Measurements from ENCODE around the gene VPREB1.
"Not testable (repeated sequence)": the region's sequence is repeated elsewhere in the genome, so short reads cannot be mapped to it uniquely, and the experiment has no call there.

VPREB1 gene

GRCh38 chr22:22245935-22246525 is 1.4 kb downstream of the VPREB1 start:
- DNase-seq (ENCODE audit: low read depth, low spot score) = no peak

GRCh38 chr22:22246706-22247105 is 2.1 kb downstream of the VPREB1 start:
- no peak for DNase-seq (ENCODE audit: low read depth, low spot score)

GRCh38 chr22:22248878-22249277 is 4.3 kb downstream of the VPREB1 start:
- no peak for DNase-seq (ENCODE audit: low read depth, low spot score)

GRCh38 chr22:22250651-22251050 is 6.1 kb downstream of the VPREB1 start:
- DNase-seq (ENCODE audit: low read depth, low spot score) = not testable (repeated sequence)

DNA sequence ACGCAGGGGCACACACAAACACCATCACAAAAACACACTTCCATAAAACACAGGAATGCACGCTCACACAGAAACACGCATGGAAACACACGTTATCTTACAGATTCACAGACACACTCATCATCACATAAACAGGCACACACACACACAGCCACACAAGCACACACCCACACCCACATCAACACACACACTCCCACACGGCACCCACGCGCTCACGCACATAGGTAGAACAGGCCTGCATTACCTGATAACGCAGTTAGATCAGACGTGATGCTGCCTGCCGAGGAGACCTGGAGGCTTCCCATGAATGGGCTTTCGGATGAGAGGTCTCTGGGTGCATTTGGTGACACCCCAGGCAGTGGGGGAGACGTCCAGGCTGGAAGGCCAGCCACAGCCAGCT is 11.5 kb downstream of the VPREB1 start:
- not testable (repeated sequence) for DNase-seq (ENCODE audit: low read depth, low spot score)

DNA sequence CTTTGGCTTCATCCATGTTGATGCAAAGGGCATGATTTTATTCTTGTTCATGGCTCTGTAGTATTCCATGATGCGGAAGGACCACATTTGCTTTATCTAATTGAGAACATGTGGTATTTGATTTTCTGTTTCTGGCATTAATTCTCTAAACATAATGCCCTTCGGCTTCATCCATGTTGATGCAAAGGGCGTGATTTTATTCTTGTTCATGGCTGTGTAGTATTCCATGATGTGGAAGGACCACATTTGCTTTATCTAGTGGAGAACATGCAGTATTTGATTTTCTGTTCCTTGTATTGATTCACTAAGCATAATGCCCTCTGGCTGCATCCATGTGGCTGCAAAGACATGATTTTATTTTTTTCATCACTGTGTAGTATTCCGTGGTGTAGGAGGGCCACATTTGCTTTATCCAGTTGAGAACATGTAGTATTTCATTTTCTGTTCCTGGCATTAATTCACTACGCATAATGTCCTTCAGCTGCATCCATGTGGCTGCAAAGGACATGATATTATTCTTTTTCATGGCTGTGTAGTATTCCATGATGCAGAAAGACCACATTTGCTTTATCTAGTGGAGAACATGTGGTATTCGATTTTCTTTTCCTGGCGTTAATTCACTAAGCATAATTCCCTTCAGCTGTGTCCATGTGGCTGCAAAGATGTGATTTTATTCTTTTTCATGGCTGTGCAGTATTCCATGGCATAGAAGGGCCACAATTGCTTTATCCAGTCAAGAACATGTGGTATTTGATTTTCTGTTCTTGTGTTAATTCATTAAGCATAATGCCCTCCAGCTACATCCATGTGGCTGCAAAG is 14.2 kb downstream of the VPREB1 start:
- DNase-seq (ENCODE audit: low read depth, low spot score) = not testable (repeated sequence)

DNA sequence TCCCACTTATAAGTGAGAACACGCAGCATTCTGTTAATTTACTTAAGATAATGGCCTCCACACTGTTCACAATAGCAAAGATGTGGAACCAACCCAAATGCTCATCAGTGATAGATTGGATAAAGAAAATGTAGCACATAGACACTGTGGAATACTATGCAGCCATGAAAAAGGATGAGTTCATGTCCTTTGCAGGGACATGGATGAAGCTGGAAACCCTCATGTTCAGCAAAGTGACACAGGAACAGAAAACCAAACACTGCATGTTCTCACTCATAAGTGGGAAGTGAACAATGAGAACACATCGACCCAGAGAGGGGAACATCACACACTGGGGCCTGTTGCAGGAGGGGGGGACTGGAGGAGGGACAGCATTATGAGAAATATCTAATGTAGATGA is 15.6 kb downstream of the VPREB1 start:
- DNase-seq (ENCODE audit: low read depth, low spot score) = not testable (repeated sequence)

DNA sequence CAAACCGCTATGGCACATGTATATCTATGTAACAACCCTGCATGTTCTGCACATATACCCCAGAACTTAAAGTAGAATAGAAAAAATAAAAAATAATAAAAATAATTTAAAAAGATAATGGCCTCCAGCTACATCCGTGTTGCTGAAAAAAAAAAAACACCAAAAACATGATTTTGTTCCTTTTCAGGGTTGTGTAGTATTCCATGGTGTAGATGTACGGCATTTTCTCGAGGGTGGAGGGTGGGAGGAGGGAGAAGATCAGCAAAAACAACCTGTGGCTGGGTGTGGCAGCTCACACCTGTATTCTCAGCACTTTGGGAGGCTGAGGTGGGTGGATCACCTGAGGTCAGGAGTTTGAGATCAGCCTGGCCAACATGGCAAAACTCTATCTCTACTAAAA is 16.0 kb downstream of the VPREB1 start:
- DNase-seq (ENCODE audit: low read depth, low spot score) = not testable (repeated sequence)

DNA sequence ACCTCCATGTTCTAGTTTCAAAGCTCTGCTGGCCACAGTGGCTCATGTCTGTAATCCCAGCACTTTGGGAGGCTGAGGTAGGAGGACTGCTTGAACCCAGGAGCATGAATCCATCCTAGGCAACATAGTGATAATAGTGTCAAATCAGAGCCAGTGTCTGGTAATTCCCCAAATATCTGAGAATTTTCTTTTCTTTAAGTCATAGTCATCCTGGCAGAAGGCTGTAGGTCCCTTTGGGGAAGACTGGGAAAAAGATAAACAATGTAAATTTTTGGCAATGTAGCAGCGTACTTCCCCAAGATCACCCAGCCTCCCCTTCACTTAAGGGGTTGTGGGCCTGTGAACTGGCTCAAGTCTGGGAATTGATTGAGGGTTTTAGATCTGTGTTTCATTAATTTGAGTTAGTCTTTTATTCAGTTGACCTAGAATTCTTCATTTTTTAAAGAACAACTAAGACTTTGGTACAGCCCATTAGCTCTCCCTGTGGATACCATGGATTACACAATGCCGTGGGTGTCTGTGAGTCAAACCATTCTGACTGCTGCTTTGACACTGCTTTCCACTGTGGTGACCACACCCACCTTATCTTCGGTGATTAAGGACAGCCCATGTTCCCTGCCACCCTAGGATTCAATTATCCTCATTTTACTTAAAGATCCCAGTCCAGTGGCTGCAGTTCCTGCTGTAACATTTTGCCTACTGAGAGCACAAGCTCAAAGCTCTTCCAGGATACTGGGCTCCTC is 17.9 kb downstream of the VPREB1 start:
- DNase-seq (ENCODE audit: low read depth, low spot score) = not testable (repeated sequence)

DNA sequence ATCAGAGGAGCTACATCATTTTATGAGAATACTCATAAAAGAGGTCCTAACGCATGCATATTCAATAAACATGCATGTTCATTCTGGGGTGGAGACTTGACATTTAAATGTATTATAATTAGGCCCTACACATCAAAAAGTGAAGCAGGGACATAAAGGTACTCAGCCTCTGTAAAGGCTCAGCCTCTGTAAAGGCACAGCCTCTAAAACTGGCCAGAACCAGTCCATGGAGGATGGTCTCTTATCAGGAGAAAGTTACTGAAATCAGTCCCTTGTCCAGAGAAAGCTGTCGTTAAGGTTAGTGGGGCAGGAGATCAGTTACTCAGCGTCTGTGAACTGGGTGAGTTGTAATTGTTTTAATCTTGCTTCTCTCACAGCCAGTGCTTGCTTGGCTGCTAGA is 19.2 kb downstream of the VPREB1 start:
- DNase-seq (ENCODE audit: low read depth, low spot score) = not testable (repeated sequence)

DNA sequence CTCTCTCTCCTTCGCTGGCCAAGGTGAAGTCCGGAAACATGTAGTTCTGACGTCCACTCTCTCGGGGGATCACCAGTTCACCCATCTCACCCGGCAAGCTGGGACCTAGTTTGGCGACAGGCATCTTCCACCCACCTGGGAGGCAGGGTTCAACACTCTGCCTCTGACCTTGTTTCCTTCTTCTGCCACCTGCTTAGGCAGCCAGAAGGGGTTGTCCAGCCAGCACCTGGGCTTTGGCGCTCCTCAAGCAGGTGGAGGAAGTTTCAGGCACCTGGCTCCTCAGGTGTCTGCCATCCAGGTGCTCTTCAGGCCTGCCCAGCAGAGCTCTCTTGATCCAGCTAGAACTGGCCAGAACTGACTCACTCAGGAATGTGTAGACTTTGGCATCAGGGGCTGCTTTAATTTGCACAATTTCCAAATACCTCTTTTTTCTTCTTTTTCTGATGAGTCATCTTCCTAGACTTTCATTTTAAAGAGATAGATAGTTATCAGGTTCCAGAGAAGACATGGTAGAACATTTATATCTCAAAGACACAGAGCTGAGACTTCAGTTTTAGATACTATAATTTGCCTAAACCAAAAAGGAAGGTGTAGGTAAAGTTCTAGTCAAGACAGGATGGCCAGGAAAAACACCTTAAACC is 25.6 kb downstream of the VPREB1 start:
- not testable (repeated sequence) for DNase-seq (ENCODE audit: low read depth, low spot score)

DNA sequence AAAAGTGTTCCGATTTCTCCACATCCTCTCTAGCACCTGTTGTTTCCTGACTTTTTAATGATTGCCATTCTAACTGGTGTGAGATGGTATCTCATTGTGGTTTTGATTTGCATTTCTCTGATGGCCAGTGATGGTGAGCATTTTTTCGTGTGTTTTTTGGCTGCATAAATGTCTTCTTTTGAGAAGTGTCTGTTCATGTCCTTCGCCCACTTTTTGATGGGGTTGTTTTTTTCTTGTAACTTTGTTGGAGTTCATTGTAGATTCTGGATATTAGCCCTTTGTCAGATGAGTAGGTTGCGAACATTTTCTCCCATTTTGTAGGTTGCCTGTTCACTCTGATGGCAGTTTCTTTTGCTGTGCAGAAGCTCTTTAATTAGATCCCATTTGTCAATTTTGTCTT is 32.8 kb downstream of the VPREB1 start:
- not testable (repeated sequence) for DNase-seq (ENCODE audit: low read depth, low spot score)

GRCh38 chr22:22284962-22285756 is 40.6 kb downstream of the VPREB1 start:
- not testable (repeated sequence) for DNase-seq (ENCODE audit: low read depth, low spot score)

GRCh38 chr22:22286390-22287105 is 42.0 kb downstream of the VPREB1 start:
- DNase-seq (ENCODE audit: low read depth, low spot score) = not testable (repeated sequence)

- not testable (repeated sequence) for DNase-seq (ENCODE audit: low read depth, low spot score)
Observed at GRCh38 chr22:22287106-22287626, 42.6 kb downstream of the VPREB1 start.

DNA sequence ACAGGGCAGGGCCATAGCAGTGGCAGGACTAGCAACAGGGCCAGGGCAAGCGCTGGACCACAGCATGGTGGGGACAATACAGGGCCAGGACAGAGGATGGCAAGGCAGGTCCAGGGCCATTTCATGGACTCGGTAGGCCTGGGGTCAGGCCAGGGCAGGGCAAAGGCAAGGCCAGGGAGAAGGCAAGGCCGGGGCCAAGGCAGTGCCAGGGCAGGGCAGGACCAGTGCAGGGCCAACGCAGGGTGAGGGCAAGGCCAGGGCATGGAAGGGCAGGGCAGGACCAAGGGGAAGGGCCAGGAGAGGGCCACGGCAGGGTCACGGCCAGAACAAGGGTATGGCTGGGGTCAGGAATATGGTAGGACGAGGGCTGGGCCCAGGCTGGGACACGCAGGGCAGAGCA is 45.1 kb downstream of the VPREB1 start:
- DNase-seq (ENCODE audit: low read depth, low spot score) = not testable (repeated sequence)

DNA sequence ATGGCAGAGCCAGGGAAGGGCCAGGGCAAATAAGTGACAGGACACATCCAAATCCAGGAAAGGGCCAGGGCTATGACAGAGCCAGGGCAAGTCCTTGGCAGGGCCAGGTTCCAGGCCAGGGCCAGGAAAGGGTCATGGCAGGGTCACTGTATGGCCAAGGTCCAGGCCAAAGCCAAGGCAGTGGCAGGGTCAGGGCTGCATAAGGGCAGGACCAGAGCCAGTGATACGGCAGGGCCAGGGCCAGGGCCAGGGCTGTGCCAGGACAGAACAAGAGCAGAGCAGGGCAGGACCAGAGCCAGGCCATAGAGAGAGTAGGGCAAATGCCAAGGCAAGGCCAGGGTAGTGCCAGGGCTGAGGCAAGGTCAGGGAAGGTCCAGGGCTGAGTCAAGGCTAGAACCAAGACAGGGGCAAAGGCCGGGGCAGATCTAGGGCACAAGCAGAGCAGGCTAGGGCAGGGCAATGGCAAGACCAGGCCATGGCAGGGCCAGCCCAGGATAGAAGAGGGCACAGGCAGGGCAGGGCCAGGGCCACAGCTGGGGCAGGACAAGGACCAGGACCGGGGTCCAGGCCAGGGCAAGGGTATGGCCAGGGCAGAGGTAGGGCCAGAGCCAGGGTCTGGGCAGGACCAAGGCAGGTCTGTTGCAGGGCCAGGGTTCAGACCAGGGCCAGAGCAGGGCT is 46.7 kb downstream of the VPREB1 start:
- DNase-seq (ENCODE audit: low read depth, low spot score) = not testable (repeated sequence)

- not testable (repeated sequence) for DNase-seq (ENCODE audit: low read depth, low spot score)
Observed at GRCh38 chr22:22292656-22293055, 48.1 kb downstream of the VPREB1 start.

DNA sequence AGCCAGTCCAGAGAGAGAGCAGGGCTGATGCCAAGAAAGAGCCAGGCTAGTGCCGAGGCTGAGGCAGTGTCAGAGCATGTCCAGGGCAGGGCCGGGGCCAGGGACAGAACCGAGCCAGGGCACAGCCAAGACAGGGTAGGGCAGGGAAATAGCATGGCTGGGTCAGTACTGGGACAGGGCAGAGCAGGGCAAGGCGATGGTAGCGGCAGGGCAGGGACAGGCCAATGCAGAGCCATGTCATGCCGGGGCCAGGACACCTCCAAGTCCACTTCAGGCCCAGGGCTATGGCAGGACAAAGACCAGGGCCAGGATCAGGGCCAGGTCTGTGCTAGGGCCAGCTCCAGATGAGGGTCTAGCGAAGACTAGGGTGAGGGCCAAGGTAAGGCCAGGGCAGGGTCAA is 48.9 kb downstream of the VPREB1 start:
- DNase-seq (ENCODE audit: low read depth, low spot score) = not testable (repeated sequence)

DNA sequence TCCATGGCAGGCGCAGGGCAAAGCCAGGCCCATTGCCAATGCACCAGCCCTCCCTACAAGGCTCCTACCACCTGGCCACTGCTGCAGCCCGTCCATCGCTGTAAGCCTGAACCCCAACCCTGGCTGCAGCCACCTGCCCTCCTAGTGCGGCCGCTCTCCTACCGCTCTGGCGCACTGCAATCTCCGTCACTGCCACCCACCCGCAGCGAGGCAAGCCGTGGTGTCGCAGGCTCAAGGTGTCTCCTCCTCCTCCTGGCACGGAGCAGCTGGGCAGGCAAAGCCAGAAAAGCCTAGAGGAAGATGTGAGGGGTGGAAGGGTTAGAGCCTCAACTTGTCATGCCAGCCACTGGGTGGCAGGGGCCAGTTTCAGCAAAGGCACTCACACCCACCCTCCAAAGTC is 50.1 kb downstream of the VPREB1 start:
- not testable (repeated sequence) for DNase-seq (ENCODE audit: low read depth, low spot score)
